Cerebellar cortex (tissue), 1 donor: ENCODE data around the gene C2CD4B.

Source experiments
- DNase-seq: peaks from one replicate; pipeline ENCODE4 v3.0.0-alpha.2; 2015; ENCODE audit warnings: low spot score

C2CD4B gene, protein sequence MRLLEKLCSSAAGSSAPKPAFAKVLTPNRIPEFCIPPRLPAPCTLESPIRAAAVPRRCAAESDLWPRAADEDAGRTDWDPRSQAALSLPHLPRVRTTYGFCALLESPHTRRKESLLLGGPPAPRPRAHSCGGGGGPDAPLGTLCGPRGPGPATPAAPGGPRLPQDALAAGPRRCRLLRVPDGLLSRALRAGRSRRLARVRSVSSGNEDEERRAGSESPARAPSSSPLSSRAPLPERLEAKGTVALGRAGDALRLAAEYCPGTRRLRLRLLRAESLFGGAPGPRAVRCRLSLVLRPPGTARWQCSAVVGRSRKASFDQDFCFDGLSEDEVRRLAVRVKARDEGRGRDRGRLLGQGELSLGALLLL

DNA sequence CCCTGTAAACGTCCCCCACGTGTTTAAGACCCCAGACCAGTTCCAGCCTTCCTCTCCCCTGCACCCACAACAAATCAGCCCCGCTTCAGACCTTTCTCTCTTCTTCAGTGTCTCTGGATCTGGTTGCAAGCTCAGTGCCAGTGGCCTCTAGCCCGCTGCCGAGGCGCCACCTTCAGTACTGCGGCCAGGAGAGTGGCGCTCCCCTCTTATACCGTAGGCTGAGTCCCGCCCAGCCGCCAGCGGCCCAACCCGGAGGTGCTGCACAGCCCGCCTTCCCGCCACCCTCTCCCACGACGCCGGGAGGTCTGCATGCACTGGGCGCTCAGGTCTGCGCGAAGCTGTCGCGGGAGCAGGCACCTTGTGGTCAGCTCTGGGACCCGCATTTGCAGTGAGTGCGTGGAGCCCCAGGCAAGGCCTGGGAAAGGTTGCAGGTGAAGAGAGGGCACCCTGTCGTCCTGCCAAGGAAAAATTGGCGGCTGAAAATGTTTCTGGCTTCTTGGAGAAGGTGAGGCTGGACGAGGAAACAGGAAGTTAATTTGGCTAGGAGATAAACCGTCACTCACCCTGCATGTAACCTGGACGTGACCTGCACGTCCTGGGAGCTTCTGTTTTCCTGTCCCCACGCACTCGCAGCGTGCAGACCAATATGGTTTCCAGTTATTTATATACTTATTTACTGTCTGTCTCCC is at the start of gene C2CD4B:
Gene C2CD4B, minus strand, starts transcription at position 182 of the 689 bp plus-strand sequence. CDS start 301 bp downstream, outside the sequence.
- DNase-seq, result peak; percentile 4

DNA sequence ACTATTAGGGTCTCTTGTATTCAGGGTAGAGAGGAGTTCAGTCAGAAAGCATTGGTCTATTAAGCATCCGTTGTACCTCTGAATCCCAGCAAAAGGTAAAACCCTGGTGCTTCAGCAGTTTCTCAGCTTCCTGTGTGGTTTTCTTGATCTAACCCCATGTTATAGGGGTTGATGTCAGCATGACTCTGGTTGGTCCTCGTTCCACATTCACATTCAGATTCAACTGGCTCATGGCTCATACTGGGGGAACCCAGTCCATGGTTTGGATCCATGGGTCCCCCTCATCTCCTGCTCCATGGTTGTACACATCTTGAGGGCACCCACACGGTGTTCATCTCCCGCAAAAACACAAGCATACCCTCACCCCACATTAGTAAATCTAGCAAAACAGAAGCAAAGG is 47.7 kb upstream of the C2CD4B start:
- no peak for DNase-seq

DNA sequence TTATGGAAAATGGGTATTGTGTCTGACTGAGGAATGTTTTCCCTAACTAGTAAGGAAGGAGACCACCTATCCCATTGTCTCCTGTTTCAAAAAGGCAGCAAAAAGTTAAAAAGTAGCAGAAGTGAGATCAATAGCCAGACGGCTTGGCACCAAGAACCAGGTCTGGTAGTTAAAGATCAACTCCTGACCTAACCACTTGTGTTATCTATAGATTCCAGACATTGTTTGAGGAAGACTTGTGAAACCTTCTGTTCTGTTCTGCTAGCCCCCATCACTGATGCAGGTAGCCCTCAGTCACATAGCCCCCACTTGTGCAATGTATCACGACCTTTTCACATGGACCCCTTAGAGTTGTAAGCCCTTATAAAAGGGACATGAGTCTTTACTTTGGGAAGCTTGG is 46.3 kb upstream of the C2CD4B start:
- DNase-seq, result no peak

DNA sequence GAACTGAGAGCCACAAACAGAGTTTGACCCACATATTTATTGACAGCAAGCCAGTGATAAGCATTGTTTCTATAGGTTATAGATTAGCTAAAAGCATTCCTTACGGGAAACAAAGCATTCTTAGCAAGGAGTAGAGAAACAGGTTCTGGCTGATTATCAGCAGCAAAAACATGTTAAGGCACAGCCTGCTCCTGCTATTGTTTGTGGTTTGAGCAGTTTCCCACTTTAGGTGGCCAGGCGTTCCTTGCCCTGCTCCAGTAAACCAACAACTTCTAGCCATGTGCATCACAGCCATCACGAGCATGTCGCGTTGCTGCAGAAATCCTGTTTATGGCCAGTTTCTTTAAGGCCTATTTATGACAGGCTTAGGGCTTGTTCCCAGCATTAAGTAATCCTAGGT is 44.7 kb upstream of the C2CD4B start:
- DNase-seq, result no peak

DNA sequence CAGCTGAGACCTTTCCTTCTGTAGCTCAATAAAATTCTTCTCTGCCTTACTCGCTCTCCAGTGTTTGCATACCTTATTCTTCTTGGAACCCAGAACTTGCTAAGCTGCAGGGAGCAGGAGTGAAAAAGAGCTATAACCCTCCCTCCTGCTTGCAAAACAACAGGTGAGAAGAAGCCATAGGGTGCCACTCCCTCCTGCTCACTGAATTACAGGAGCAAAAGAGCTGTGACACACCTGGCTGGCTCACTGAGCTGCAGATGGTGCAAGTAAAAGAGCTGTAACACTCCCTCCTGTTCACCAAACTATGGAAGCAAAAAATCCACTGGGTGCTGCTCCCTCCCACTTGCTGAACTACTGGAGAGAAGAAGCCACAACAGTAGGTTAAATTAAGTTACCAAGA is 44.2 kb upstream of the C2CD4B start:
- DNase-seq, result no peak

DNA sequence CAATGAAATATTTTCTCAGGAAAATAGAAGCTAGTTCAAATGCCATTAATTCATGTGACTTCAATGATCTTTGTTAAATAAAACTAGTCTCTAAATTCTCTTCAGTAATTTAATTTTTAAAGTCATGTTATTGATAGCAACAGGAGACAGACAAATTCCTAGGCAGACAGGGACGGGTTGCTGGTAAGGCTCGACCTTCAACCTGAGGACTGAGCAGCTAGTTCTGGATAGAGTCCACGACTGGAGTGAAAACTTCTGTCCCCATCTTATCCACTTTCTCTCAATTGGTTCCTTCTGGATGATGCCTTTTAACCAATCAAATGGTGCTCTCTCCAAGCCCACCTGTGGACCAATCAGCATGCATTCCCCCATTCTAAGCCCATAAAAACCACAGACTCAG is 43.8 kb upstream of the C2CD4B start:
- no peak for DNase-seq

DNA sequence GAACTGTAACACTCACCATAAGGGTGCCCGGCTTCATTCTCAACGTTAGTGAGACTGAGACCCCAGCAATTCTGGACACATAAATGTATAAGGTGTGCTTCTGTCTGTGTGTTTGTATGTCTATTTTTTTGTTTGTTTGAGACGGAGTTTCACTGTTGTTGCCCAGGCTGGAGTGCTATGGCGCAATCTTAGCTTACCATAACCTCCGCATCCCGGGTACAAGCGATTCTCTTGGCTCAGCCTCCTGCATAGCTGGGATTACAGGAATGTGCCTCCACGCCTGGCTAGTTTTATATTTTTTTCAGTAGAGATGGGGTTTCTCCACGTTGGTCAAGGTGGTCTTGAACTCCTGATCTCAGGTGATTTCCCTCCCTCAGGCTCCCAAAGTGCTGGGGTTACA is 43.3 kb upstream of the C2CD4B start:
- DNase-seq, result no peak

DNA sequence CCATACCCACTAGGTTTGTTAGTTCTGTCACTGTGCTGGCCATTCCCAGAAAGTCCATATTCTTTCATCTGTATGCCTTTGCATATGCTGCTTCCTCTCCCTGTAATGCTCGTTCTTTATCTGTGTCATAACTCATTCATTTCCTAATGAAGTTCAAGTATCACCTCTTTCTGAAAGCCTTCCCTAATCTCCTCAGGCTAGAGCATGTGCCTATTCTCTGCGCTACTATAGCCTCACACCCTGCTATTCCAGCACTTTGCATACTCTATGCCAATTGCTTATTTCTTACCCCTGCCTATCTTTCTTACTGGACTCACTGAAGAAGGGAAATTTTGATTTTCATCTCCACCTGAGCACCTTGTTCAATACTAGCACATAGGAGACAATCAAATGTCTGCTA is 25.6 kb upstream of the C2CD4B start:
- DNase-seq, result no peak

DNA sequence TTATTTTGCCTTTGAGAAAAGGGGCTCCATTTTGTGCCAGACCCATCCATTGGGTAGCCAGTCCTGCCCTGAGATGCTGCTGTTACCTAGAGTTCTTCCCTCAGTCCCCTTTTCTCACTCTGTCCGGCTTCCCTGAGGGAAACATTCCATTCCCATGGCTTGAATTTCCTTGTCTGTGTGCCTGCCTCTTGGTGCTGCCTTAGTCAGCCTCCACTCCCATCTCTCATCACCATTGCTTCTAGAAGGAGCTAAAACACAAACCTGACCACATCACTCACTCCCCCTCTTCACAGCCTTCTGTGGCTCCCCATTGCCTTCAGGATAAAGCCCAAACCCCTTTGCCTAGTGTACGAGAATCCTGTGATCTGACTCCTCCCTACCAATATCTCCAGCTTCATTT is 25.2 kb upstream of the C2CD4B start:
- DNase-seq, result no peak

DNA sequence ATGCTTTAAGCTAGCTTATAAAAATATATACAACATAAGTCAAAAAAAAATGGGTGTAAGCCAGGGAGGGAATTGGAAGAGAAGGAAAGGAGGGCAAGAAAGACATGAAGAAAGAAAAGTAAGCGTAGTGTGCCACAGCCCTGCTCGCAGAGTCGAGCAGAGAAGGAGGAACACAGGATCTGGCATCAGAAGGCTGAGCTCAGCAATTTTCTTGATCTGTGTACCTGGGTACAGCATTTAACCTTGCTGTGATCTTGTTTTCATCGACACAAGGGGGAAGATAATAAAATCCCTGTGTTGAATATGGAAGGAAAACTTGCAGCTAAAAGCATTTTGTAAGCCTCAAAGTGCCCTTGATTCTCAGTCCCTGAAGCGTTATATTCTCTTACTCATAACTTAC is 23.7 kb upstream of the C2CD4B start:
- DNase-seq, result no peak

DNA sequence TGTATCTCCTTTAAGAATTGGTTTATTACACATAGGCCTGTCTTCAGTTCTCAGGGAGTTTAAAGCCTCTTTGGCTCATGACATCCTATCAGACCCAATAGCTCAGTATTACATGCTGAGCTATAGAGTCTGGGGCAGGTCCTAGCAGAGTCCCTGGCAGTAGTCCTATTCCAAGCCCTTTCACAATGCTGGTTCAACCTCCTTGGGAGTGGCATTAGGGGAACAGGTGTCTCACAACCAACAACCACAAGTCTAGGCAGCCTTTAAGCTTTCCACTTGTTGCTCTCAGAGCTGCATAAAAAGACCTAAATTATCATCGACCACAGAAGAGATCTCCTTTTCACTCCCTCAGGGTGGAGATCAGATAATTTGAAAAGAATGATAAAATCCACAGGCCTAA is 22.8 kb upstream of the C2CD4B start:
- no peak for DNase-seq

DNA sequence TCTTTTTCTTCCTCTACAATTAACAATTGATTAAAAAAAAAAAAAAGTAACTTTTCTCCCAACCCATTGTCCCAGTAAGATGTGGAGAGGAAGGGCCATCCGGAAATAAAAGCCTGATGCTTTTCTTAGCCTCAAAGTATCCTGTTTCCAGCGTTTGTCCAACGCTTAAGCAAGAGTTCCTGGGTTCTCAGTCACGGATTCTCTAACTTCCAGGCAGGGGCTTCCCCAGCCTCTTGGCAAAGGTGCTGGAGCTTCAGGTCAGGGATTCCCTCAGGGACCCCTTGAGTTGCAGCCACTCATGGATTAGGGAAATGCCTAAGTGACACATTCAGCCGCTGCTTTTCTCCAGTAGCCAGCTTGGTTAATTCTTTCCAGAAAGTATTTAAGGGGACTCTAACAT is 22.3 kb upstream of the C2CD4B start:
- no peak for DNase-seq

DNA sequence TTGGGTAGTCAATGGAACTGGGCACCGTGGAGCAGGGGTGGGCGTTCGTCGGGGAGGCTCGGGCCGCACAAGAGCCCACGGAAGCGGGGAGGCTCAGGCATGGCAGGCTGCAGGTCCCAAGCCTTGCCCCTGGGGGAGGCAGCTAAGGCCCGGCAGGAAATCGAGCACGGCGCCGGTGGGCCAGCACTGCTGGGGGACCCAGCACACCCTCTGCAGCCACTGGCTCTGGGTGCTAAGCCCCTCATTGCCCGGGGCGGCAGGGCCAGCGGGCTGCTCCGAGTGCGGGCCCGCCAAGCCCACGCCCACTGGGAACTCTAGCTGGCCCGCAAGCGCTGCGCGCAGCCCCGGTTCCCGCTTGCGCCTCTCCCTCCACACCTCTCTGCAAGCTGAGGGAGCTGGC is 21.5 kb upstream of the C2CD4B start:
- no peak for DNase-seq

DNA sequence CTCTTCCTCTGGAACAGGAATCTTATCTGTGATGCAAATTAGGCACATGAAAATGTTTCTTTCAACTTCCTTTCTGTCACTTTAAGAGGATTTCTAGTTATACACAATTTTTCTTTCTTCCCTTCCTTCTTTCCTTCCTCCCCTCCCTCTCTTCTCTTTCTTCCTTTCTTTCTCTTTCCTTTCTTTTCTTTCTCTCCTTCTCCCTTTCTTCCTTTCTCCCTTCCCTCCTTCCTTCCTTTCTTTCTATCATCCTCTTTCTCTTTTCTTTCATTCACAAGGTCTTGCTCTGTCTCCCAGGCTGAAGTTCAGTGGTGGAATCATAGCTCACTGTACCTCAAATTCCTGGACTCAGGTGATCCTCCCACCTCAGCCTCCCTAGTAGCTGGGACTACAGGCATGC is 18.0 kb upstream of the C2CD4B start:
- no peak for DNase-seq

DNA sequence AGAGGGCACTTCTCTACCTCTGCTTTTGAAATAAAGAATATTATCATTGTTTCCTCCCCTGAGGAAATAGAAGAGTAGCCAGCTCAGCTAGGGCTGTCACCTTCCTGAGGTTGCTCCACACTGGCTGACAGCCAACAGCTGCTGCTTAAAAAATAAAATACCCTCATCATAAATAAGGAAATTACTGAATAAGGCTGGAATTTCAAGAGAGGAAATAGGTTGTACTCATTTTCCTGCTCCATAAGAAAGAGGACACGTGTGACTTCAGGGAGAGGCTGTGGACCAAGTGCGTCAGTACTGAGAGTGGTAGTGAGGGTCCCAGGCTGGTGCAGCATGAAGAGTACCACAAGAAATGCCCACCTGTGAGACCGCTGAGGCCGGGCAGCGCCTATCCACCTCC is 8.1 kb upstream of the C2CD4B start:
- DNase-seq, result no peak

DNA sequence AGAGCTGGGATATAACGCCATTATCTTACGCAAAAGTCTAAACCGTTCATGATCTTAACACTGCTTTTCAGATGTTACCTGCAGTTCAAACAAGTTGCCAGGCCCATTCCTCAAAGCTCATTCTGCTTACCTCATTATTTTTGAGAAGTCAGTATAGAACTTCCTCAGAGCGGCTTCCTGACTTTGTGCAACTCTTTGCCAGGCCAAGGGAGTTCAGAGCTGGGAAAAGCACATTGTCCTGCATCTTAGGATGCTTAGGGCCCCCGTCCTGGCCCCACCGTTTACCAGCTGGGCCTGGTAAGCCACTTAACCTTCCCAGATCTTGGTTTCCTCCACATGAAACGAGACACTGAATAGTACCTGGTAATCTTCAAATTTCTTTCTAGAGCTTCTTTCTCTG is 6.8 kb upstream of the C2CD4B start:
- DNase-seq, result no peak

DNA sequence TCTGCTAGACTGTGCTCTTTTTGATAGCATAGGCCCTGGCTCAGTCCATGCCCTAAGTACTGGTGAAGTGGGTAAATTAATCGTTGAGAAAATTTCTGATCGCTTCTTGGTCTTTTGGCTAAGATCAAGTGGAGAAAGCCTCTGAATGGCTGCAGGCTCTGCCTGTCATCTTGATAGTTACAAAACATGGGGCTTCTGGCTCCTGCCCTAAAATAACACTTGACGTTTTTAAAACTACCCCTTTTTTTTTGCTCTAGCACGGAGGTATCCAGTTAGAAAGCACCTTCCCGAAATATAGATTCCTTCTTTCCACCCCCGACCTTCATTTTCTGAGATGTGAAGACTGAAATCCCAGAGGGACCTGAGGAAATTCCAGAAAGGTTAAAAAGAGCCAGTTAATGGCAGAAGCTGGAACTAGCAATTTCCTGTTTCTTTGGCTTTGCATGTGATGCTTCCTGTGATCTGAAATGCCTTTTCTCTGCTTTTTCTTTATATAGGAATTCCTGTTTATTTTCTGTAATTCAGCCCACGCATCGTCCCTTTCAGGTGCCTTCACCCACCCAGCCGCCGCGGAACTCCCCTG is 799 bp upstream of the C2CD4B start:
- DNase-seq, result no peak

DNA sequence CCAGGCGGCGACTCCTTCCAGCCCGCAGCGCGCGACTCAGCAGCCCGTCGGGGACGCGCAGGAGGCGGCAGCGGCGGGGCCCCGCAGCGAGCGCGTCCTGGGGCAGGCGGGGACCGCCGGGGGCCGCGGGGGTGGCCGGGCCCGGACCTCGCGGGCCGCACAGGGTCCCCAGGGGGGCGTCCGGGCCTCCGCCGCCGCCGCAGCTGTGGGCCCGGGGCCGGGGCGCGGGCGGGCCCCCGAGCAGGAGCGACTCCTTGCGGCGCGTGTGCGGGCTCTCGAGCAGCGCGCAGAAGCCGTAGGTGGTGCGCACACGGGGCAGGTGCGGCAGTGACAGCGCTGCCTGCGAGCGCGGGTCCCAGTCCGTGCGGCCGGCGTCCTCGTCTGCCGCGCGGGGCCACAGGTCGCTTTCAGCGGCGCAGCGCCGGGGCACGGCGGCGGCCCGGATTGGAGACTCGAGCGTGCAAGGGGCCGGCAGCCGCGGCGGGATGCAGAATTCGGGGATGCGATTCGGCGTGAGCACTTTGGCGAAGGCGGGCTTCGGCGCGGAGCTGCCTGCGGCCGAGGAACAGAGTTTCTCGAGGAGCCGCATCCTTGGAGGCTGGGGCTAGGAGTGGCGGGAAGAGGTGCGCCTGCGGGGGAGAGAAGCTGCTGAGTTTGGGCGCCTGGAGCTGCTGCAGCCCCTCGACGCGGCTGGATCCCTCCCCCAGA is 535 bp downstream of the C2CD4B start:
- no peak for DNase-seq

DNA sequence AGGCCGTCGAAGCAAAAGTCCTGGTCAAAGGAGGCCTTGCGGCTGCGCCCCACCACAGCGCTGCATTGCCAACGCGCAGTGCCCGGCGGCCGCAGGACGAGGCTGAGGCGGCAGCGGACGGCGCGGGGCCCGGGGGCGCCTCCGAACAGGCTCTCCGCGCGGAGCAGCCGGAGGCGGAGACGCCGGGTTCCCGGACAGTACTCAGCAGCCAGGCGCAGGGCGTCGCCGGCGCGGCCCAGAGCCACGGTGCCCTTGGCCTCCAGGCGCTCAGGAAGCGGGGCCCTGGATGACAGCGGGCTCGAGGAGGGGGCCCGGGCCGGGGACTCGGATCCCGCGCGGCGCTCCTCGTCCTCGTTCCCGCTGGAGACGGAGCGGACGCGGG is 1.1 kb downstream of the C2CD4B start:
- DNase-seq, result no peak

DNA sequence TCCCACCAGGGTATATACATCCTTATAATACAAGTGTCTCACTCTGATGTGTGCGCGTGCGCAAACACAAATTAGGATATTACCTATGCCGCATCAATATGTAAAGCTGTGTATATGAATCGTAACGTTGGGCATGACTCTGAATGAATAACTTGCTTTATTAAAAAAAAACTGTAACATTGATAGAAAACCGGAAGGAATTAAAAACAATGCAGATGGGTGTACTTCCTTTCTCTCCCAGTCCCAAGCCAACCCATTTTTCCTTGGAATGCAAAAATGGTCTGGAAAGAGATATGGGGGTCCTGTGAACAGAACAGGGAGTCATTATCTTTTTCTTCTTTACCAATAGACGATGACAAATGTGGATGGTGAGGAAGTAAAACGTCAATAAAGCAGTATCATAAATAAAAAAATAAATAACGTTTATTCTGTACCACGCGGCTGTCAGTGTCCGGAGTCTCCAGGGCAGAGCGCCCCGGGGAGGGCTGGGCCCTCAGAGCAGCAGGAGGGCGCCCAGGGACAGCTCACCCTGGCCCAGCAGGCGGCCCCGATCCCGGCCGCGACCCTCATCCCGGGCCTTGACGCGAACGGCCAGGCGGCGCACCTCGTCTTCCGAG is 1.6 kb downstream of the C2CD4B start:
- no peak for DNase-seq

DNA sequence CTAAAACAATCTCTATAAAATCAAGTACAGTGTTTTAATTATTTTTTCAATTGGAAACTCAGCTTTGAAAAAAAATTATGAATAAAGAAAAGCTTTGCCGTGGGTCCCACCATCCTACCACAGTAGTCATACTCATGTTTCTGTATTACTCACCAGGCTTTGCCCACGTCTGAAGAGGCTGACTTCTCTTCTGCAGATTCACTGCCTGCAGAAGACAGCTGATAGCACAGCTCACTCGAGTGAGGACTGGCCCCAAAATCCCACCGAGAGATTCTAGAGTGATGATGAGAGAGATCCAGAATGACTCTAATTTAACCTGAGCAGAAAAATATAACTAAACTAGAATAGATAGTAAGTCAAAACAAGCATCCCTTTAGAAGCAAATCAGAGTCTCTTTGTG is 11.9 kb downstream of the C2CD4B start:
- DNase-seq, result no peak

DNA sequence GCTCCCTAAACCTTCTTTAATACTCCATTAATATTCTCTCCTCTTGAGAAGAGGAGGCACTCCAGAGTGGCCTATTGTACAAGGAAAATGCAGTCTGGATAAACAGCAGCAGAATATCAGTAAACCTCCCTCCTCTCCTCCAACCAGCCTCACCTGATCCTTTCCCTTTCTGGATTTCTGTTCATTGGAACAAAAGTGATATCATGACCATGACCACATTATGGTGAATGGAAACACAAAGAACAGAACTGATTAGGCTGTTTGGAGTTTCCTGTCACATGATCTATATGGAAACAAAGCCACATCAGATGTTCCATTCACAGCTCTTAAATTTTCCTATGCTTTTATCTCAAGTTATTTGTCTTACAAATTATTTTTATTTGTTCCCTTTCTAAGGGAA is 14.6 kb downstream of the C2CD4B start:
- no peak for DNase-seq
